GM12874 (cell line): Measurements from ENCODE around the gene USE1.

Source experiments
- TF ChIP-seq, protein P1 (sequence below): IDR thresholded peaks from 2 replicates; pipeline ENCODE4 v1.5.1; 2011; ENCODE audit warnings: low read depth, mild to moderate bottlenecking, control low read depth, low read length, moderate library complexity; ENCODE audit not compliant: insufficient read depth

USE1 gene

DNA sequence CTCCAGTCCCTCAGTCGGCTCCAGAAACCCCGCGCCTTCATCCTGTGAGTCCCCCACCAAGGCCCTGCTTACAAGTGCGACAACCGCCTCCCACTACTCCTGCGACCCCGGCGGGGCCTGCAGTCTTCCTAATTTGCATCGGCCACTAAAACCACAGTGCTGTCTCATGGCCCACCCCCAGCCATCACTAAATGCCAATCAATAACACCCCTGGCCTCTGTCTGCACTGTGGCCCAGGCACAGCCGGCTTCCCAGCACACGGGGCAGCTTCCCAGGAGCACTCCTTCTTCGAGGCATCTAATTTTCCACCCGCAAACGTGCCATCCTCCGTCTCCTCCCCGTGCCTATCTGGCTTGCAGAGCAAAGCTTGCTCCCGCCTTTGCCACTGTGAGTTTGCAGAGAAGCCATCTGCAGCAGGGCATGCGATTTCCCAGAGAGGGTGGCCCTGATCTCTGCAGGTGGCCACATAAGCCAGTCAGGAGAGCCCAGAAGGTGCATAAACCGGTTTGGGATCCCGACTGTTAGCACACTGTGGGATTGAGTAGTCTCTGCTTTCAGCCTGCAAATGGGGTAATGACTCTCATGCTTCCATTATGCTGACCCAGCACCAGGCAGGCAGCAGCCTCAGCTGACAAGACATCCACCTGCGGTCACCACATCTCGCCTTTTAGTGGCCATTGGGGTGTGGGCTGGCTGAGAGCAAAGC, 34.0 kb upstream of the USE1 start:
- TF ChIP-seq, protein P1, sequence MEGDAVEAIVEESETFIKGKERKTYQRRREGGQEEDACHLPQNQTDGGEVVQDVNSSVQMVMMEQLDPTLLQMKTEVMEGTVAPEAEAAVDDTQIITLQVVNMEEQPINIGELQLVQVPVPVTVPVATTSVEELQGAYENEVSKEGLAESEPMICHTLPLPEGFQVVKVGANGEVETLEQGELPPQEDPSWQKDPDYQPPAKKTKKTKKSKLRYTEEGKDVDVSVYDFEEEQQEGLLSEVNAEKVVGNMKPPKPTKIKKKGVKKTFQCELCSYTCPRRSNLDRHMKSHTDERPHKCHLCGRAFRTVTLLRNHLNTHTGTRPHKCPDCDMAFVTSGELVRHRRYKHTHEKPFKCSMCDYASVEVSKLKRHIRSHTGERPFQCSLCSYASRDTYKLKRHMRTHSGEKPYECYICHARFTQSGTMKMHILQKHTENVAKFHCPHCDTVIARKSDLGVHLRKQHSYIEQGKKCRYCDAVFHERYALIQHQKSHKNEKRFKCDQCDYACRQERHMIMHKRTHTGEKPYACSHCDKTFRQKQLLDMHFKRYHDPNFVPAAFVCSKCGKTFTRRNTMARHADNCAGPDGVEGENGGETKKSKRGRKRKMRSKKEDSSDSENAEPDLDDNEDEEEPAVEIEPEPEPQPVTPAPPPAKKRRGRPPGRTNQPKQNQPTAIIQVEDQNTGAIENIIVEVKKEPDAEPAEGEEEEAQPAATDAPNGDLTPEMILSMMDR: no peak

DNA sequence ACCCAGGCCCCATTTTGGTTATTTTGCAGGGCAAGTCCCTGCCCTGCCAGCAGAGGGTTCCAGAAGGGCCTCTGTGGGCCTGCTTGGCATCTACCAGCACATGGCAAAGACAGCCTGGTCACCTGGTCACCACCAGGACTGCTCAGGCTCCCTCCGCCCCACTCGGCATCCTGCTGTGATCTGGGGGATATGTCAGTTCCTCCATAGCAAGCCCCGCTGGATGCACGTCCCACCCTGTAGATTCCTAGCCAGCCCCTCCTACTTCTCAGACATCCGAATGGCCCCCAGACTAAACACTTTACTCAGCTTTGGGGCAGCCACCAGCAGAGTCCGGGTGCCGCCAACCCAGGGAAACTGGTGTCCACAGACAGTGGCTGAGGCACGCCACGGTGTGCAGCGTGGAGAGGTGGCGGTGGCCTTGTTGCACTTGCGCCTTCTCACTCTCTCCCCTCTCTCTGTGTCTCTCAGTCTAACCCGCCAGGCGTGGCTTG, 31.8 kb upstream of the USE1 start:
- TF ChIP-seq, protein P1: peak; percentile 50

DNA sequence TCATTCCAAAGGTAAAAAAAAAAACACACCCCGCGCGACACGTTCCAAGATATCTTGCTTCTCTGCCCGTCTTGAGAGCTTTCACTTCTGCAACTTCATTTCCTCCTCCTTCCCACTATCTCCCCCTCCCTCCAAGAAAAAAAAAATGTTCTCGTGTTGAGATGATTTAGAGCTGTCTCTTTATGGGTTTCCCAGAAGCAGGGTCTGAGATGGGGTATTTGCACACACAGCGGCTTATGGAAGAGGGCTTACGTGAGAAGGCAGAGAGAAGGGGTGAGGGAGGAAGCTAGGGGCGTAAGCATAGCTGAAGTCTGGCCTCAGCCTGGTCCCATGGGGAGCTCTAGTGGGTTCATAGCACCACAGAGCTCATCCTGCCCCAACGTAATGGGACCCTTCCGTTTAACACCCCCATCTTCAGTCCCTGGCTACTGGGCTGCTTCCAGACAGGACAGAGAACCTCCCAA, 31.3 kb upstream of the USE1 start:
- TF ChIP-seq, protein P1: no peak

DNA sequence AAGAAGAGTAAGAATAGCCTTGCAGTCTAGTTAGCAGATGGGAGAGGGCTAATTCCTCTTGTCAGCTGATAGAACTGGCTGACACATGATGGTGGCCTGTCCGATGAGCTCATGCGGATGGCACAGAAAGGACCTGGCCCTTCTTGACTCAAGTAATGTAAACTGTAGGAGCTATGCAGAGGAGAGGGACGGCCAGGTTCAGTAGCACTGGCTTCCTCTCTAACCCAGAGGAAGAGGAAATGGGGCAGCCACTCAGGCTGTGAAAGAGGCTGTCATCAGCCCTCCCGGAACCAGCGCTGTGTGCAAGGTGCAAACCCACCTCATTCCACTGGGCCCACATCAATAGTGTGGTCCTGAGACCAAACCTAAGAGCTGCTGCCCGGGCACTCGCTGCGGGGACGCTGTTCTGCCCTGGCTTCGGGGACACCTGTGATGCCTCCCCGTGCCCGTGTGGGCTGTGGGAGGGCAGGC, 30.8 kb upstream of the USE1 start:
- TF ChIP-seq, protein P1: no peak

DNA sequence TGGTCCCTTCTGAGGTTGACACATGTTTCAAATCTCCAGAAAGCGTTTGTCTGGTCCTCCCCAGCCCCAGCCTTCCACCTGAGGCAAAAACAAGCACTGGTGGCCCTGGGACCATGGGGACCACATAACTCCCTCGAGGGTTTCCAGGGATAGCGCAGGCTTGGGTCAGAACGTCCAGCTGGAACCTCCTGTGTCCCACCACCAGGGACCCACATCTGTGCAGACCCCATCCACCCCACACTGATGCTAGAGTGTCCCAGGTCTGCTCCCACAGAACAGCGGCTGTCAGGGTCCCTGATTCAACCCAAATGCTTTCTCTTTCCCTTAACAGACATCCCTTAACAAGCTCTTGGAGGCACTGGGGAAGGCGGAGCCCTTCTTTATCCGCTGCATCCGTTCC, 29.6 kb upstream of the USE1 start:
- TF ChIP-seq, protein P1: no peak

DNA sequence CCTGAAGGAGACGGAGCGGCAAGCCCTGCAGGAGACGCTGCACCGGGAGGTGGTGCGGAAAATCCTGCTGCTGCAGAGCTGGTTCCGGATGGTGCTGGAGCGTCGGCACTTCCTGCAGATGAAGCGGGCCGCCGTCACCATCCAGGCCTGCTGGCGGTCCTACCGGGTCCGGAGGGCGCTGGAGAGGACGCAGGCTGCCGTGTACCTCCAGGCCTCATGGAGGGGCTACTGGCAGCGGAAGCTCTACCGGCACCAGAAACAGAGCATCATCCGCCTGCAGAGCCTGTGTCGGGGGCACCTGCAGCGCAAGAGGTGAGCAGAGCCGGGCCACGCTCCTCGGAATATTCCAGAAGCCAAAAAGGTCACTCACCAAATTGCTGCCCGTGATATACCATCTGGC, 22.4 kb upstream of the USE1 start:
- TF ChIP-seq, protein P1: no peak

DNA sequence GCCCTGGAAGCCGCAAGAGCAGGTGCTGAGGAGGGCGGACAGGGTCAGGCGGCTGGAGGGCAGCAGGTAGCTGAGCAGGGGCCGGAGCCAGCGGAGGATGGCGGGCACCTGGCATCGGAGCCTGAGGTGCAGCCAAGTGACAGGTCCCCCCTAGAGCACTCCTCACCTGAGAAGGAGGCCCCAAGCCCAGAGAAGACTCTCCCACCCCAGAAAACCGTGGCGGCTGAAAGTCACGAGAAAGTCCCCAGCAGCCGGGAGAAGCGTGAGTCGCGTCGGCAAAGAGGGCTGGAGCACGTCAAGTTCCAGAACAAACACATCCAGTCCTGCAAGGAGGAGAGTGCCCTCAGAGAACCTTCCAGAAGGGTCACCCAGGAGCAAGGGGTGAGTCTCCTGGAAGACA, 20.5 kb upstream of the USE1 start:
- TF ChIP-seq, protein P1: no peak
